SIG-M5 (cell line): Measurements from ENCODE around the gene PPA1.
A peak's percentile ranks its signal among the peaks of the same experiment; 100 is the strongest.
"Not testable (repeated sequence)": the region's sequence is repeated elsewhere in the genome, so short reads cannot be mapped to it uniquely, and the experiment has no call there.

ENCODE experiments used
- DNase-seq: peaks from one replicate; lab custom pipeline; 2025; lab: John Stamatoyannopoulos, UW

The PPA1 gene

DNA sequence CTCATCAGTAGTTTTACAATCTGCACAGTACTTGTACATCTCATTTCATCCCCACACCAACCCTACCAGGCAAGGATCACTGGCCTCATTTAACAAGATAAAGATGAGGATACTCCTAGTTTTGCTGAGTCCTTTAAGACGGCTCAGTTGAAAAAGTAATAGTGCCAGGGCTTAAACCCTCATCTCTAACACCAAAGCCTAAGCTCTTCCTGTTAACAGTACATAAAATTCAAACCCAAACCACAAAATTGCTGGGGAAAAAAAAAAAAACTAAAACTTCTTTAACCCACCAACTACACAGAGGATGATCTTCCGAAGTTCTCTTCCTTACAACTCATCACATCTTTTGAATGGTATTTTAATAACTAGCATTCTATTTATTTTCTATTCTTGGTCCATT is 64.2 kb downstream of the PPA1 start:
- DNase-seq: no peak

DNA sequence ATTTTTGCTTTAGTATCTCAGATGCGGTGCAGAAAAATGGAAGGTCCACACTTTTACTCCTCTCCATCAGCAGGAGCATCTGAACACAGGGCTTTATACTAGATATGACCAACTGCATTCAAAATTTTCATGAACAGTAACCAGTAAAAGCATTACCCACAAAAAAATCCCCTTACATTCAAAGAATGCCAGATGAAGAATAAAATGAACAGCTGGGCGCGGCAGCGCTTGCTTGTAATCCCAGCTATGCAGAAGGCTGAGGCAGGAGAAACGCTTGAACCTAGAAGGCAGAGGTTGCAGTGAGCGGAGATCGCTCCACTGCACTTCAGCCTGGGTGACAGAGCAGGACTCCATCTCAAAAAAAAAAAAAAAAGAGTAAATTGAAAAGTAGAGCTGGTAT is 66.0 kb downstream of the PPA1 start:
- no peak for DNase-seq

DNA sequence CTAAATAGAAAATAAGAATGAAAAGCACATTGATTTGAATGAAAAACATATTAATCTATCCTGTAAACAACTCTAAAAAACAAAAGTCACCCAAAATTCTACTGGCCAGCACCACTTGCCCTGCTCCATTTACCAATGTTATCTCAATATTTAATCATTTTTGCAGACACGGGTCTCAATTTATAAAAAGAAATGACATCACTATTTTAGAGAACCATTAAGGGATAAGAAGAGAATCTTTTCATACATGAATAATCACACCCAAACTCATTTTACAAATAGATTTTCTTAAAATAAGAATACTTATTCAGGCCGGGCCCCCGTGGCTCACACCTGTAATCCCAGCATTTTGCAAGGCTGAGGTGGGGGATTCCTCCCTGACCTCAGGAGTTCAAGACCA is 66.8 kb downstream of the PPA1 start:
- DNase-seq: no peak

DNA sequence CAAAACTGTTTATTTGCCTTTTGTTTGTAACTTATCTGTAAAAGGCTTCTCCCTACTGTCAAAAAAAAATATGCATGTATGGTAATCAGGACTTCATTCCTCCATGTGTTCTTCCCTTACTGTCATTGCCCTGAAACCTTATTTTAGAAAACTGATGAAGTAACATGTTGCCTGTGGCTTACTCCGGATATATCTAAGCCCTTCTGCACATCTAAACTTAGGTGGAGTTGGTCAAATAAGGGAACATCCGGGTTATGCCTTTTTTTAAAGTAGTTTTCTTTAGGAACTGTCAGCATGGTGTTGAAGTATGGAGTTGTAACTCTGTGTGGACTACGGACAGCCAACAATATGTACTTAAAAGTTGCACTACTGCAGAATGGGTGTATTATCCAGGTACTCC is 69.1 kb downstream of the PPA1 start:
- DNase-seq: peak; percentile 65

DNA sequence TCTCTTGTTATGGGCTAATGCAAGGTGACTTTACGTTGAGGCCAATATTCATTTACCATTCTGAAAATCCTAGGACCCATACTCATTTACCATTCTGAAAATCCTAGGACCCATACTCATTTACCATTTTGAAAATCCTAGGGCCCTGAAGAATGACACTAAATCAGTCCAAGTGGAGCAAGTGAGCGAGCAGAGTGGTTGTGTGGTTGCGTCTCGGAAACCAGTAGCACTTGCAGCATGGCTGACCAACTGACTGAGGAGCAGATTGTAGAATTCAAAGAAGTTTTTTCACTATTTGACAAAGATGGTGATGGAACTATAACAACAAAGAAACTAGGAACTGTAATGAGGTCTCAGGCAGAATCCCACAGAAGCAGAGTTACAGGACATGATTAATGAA is 69.8 kb downstream of the PPA1 start:
- no peak for DNase-seq

DNA sequence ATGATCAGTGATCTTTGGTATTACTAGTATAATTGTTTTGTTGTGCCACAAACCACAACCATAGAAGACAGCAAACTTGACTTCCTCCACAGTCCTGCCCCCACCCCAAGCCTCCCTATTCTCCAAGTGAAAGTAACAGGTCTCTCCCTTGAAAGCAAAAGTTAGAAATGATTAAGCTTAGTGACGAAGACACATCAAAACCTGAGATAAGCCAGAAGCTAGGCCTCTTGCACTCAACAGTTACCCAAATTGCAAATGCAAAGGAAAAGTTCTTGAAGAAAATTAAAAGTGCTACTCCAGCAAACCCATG is 70.4 kb downstream of the PPA1 start:
- DNase-seq: no peak

DNA sequence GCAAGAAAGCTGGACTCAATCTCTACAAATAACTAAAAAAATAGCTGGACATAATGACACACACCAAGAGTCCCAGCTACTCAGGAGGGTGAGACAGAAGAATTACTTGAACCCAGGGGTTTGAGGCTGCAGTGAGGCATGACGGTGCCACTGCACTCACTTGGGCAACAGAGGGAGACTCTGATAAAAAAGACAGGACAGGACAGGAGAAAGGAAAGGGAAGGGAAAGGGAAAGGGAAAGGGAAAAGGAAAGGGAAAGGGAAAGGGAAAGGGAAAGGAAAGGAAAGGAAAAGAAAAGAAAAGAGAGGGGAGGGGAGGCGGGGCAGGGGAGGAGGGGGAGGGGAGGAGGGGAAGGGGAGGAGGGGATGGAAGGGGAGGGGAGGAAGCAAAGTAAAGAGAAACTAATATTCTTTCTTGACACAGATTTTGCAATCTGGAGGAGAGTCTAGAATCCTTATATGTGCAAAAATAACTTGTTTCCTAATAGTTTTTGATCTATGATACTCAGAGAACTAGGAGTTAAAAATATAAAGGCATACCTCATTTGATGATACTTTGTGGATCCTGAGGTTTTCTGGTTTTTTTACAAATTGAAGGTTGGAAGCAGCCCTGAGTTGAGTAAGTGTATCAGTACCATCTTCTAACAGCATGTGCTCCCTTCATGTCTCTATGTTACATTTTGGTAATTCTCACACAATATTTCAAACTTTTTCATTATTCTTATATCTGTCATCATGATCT is 70.9 kb downstream of the PPA1 start:
- DNase-seq: no peak

DNA sequence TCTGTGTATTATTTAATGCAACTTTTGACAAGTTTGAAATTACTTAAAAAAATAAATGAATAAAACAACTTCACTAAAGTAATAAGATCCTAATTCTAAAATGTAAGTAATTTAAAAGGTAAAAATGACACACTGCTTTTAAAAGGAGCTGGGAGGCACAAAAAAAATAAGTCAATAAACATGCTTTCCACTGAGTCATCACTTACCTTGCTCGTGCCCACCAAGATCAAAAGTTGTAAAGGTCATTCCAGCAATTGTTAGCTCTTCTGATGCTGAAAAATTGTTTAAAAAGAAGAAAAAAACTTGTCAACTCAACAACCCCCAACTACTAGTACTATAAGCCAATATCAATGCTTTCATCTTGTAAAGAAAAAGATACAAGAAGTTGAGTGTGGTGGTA is 72.4 kb downstream of the PPA1 start:
- no peak for DNase-seq

DNA sequence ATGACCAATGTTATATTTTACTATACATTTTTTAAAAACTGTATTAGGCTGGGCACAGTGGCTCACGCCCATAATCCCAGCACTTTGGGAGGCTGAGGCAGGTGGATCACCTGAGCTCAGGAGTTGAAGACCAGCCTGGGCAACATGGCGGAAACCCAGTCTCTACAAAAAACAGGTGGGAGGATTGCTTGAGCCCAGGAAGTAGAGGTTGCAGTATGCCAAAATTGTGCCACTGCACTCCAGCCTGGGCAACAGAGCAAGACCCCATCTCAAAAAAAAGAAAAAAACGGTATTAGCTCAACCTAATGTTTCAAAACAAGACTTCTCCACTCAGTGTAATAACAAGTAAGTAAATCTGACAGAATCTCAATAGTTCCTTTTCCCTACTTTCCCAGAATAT is 73.9 kb downstream of the PPA1 start:
- DNase-seq: not testable (repeated sequence)

DNA sequence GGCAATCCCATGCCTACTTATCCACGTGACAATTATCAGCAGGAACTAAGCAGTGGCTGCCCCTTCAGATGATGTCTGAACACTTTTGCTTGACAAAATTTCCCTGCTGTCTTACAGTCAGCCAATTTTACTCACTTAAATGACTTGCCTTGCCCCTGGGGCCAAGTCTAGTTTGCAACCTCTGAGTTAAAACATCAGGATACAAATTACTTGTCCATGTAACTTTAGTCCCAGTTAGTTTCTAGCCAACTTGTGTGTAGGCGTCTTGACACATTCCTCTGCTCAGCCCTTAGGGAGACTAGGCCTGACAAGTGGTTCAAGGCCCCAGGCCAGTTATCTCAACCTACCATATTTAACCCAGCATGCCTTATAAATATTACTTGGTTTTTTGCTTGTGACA is 75.1 kb downstream of the PPA1 start:
- DNase-seq: no peak

DNA sequence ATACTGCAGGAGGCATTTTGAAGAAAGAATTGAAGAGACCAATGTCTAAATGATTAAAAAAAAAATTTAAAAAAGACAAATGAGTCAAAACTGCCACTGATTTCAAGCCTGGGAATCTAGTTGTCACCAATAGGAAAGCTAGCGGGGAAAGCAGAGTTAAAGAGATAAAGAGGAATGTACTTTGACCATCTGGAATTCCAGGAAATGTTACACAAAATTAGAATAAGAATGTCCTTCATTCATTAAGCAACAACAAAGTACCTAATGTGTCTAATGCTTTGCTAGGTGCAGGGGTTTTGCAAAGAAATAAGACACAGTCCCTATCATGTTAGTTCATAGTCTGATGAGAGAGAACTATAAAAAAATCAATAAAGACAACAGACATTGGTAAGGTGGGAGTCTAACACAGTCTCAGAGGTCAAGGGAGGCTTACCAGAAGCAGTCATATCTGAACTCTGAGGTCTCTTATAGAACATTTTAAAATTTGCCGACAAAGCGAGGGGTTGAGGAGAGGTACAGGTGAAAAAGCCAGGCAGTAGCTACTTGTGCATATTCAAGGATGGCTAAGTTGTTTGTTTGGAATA is 77.9 kb downstream of the PPA1 start:
- DNase-seq: no peak
